Measurements from ENCODE around the gene NFE2.

The NFE2 gene

DNA sequence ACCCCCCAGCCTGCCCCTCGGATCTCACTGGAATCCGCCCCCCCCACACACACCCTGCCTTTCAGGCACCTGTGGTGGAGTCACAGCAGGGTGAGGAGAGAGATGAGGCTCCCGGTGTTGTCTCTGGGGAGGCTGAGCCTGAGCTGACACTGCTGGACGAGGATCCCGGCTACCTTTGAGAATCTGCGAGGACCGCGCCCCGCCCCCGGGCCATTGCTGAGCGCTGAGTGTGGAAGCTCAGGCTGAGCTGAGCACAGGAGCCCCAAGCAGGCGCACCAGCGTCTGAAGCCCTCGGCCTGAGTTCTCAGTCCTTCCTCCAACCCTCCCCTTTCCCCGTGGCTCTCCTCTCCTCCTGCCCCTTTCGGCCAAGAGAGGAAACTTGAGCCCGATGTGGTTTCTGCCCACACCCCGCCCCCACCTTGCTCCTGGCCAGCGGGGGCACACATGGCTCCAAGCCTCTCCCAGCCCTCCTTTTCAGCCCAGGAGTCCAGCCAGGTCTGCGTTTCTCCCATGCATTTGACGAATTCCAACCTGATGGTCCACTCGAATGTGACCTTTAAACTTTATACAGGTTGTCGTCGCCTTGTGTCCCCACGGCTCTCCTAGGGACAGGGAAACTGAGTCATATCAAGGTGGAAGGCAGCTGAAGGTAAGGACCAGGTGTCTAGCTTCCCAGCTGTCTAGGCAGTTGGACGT lies at the start of gene NFE2:
Gene NFE2, minus strand, starts transcription at position 284 of the 696 bp plus-strand sequence. CDS start 5,767 bp downstream, outside the sequence.
- peak within 1 kb of the TSS; percentile 57 for H3K4me3 ChIP-seq (ENCODE audit: low read depth, low read length)
- peak within 1 kb of the TSS; percentile 49 for H3K9ac ChIP-seq (ENCODE audit: low read depth, low read length)
- peak within 1 kb of the TSS; percentile 85 for H3K27ac ChIP-seq (ENCODE audit: low read depth, low read length)
- peaks cover 9% of the 10 kb centered on the region for H3K27me3 ChIP-seq (ENCODE audit: control insufficient read depth, insufficient read depth, low read length)
- H3K36me3 ChIP-seq (ENCODE audit: control insufficient read depth, insufficient read depth, low read length): no peaks in the 10 kb centered on the region
- no peaks in the 10 kb centered on the region for H3K9me3 ChIP-seq (ENCODE audit: control insufficient read depth, insufficient read depth, low read length)
- H3K4me1 ChIP-seq (ENCODE audit: control insufficient read depth, insufficient read depth, low read length): peaks cover 41% of the 10 kb centered on the region

DNA sequence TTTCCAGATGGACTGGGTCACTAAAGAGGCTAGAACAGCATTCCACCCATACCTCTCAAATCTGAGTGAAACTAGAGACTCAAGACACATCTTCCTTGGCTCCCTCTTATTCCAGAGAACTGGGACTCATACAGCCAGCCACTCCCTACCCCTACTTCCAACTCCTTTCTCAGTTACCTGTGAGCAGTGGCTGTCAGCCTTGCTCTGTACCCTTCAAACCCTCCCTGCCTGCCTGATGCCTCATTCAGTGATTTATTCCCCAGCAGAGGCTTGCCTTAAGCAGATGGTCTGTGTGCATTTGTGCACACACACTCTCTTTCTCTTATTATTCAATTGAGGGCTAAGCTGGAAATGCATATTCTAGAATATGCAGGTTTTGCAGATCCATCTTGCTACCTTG lies 48.9 kb upstream of the NFE2 start:
- H3K4me1 ChIP-seq (ENCODE audit: control insufficient read depth, insufficient read depth, low read length): peaks cover 37% of the 10 kb centered on the region
- no peaks in the 10 kb centered on the region for H3K9me3 ChIP-seq (ENCODE audit: control insufficient read depth, insufficient read depth, low read length)
- 0 out of 2 replicates have a peak, but pooled peaks cover 5% of the 10 kb centered on the region for H3K27me3 ChIP-seq (ENCODE audit: control insufficient read depth, insufficient read depth, low read length)
- peaks cover 50% of the 10 kb centered on the region for H3K36me3 ChIP-seq (ENCODE audit: control insufficient read depth, insufficient read depth, low read length)
- no peak overlapping the region for H3K27ac ChIP-seq (ENCODE audit: low read depth, low read length)
- no peak overlapping the region for H3K4me3 ChIP-seq (ENCODE audit: low read depth, low read length)
- no peak overlapping the region for H3K9ac ChIP-seq (ENCODE audit: low read depth, low read length)

DNA sequence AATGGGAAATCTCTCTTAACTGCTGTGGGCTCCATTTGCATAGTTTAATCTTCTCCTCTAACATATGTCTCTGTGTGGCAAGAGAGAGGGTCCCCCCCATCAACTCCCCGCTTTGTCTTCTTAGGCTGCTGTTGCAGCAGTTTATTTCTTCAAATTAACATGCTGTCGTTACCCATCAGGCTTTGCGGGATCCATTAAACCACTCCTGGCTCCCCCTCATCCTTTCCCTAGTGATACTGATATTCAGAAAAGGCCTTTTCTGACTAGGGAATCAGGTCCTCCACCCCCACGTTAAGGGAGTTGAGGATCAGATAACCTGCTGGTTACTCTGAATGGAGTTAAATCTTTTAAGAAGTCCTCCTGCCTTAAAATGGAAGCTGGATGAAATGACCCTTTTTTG lies 48.2 kb upstream of the NFE2 start:
- Histone ChIP-seq H3K27me3 (ENCODE audit: control insufficient read depth, insufficient read depth, low read length) (0 out of 2 replicates have a peak, but pooled peaks cover 5% of the 10 kb centered on the region), H3K4me1 (ENCODE audit: control insufficient read depth, insufficient read depth, low read length) (peaks cover 36% of the 10 kb centered on the region), H3K36me3 (ENCODE audit: control insufficient read depth, insufficient read depth, low read length) (peaks cover 50% of the 10 kb centered on the region), H3K9me3 (ENCODE audit: control insufficient read depth, insufficient read depth, low read length) (no peaks in the 10 kb centered on the region), H3K9ac (ENCODE audit: low read depth, low read length) (no peak overlapping the region), H3K4me3 (ENCODE audit: low read depth, low read length) (no peak overlapping the region), H3K27ac (ENCODE audit: low read depth, low read length) (no peak overlapping the region)

DNA sequence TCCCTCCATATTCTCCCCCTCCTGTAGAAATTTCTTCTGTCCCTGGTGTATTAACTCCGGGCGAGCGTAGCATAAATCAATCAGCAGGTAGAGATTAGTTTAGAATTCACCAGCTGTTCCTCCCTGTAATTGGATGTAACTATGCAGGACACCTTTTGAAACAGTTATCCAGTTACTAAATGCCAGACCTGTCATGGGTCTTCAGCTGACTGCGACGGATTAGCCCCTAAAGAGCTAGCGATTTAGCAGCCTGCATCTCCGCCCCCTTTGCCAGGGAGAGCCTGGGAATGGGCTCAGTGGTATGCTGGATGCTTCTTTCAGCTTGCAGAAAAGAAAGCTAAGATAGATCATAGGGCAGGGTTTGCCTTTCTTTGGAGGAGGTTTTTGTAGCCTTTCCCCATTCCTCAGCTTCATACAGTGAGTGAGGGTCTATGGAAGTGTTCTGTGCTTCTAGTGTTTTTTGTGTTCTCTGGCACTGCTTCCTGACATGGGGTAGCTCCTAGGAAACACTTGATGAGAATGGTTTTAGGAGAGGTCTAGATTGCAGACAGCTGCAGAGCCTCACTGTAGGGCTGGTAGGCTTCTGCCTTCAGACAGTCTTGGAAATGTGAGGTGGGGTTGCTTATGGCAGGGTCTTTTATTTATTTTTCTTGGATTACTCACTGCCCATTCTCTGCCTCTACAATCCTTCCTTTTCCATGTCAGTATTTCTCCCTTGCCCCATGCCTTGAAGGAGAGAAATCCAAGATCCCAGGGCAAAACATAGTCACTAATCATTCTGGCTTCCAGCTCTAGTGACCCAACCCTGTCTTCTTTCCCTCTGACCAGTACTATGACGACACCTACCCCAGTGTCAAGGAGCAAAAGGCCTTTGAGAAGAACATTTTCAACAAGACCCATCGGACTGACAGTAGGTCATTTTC lies 40.8 kb upstream of the NFE2 start:
- Histone ChIP-seq H3K27me3 (ENCODE audit: control insufficient read depth, insufficient read depth, low read length) (no peaks in the 10 kb centered on the region), H3K27ac (ENCODE audit: low read depth, low read length) (peak overlapping the region; percentile 37), H3K4me3 (ENCODE audit: low read depth, low read length) (no peak overlapping the region), H3K9me3 (ENCODE audit: control insufficient read depth, insufficient read depth, low read length) (no peaks in the 10 kb centered on the region), H3K36me3 (ENCODE audit: control insufficient read depth, insufficient read depth, low read length) (peaks cover 52% of the 10 kb centered on the region), H3K9ac (ENCODE audit: low read depth, low read length) (no peak overlapping the region), H3K4me1 (ENCODE audit: control insufficient read depth, insufficient read depth, low read length) (no peaks in the 10 kb centered on the region)

DNA sequence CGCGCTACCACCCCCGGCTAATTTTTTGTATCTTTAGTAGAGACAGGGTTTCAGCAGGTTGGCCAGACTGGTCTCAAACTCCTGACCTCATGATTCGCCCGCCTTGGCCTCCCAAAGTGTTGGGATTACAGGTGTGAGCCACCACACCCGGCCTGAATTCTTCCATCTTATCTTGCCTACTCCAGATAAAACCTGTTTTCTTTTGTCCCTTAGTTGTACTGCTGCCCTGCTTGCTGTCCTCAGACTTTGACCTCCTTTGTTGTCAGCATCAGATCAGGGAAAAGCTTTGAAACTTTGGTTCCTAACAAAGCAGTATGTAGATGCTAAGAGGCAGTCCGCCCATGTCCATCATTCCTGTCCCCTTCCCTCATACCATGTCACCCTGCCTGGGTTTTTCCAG lies 40.0 kb upstream of the NFE2 start:
- no peaks in the 10 kb centered on the region for H3K9me3 ChIP-seq (ENCODE audit: control insufficient read depth, insufficient read depth, low read length)
- no peak overlapping the region for H3K27ac ChIP-seq (ENCODE audit: low read depth, low read length)
- H3K9ac ChIP-seq (ENCODE audit: low read depth, low read length): no peak overlapping the region
- no peaks in the 10 kb centered on the region for H3K27me3 ChIP-seq (ENCODE audit: control insufficient read depth, insufficient read depth, low read length)
- H3K36me3 ChIP-seq (ENCODE audit: control insufficient read depth, insufficient read depth, low read length): peaks cover 46% of the 10 kb centered on the region
- no peak overlapping the region for H3K4me3 ChIP-seq (ENCODE audit: low read depth, low read length)
- H3K4me1 ChIP-seq (ENCODE audit: control insufficient read depth, insufficient read depth, low read length): no peaks in the 10 kb centered on the region

DNA sequence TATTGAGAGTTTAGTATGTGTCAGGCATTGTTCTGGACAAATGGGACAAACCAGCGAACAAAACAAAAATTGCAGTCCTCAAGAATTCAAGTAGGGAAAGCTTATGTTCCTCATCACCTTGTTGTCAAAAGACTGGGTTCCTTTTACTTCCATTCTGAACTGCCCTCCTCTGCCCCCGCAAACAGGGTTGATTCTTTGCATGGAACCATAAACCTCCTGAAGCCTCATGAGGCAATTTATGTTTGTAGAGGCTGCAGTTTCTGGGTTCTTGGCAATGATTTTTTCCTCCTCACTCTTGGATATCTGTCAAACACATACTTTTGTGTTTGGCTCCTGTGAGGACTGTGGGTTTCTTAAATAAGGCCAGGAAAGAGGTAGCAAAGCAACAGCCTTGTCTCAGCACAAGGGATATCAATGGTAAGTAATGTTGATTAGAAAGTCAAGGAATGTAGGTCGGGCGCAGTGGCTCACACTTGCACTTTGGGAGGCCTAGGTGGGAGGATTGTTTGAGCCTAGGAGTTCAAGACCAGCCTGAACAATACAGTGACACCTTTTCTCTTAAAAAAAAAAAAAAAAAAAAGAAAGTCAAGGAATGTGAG lies 38.0 kb upstream of the NFE2 start:
- Histone ChIP-seq H3K4me3 (ENCODE audit: low read depth, low read length) (no peak overlapping the region), H3K9me3 (ENCODE audit: control insufficient read depth, insufficient read depth, low read length) (no peaks in the 10 kb centered on the region), H3K27me3 (ENCODE audit: control insufficient read depth, insufficient read depth, low read length) (no peaks in the 10 kb centered on the region), H3K36me3 (ENCODE audit: control insufficient read depth, insufficient read depth, low read length) (peaks cover 35% of the 10 kb centered on the region), H3K4me1 (ENCODE audit: control insufficient read depth, insufficient read depth, low read length) (no peaks in the 10 kb centered on the region), H3K9ac (ENCODE audit: low read depth, low read length) (no peak overlapping the region), H3K27ac (ENCODE audit: low read depth, low read length) (no peak overlapping the region)

DNA sequence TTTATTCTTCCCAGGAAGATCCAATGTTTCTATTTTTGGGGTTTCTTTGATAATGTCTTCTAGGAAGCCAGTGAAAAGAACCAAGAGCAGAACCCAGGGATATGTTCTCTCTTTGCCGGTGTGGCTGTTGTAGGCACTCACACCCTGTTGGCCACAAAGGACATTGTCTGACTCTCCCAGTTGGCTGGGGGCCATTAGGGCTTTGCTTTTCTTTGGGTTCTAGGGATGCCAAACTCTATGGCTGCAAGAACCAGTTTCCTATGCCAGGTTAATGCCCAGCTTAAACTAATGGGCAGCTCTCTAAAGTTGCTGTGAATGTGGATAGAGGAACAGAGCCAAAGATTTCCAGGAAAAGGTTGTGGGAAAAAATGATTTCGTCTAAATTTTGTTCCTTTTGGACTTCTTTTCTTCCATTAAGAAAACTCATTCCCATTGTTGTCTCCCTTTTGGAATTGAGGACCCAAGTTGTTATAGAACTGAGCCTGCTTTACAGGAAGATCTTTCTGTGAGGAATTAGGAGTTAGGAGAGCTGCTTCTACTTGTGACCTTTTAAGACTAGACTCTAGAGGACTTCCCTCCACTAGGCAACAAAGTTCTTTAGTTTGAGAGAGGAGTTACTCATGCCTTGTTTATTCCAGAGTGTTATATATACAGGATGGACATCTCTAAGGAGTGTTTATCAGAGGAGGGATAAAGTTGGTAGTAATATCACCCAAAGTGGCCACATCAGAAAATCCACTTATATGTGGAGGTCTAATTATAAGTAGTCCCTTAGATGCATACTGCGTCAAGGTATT lies 37.2 kb upstream of the NFE2 start:
- Histone ChIP-seq H3K36me3 (ENCODE audit: control insufficient read depth, insufficient read depth, low read length) (peaks cover 27% of the 10 kb centered on the region), H3K9me3 (ENCODE audit: control insufficient read depth, insufficient read depth, low read length) (no peaks in the 10 kb centered on the region), H3K4me1 (ENCODE audit: control insufficient read depth, insufficient read depth, low read length) (no peaks in the 10 kb centered on the region), H3K4me3 (ENCODE audit: low read depth, low read length) (no peak overlapping the region), H3K27me3 (ENCODE audit: control insufficient read depth, insufficient read depth, low read length) (no peaks in the 10 kb centered on the region), H3K9ac (ENCODE audit: low read depth, low read length) (no peak overlapping the region), H3K27ac (ENCODE audit: low read depth, low read length) (no peak overlapping the region)

DNA sequence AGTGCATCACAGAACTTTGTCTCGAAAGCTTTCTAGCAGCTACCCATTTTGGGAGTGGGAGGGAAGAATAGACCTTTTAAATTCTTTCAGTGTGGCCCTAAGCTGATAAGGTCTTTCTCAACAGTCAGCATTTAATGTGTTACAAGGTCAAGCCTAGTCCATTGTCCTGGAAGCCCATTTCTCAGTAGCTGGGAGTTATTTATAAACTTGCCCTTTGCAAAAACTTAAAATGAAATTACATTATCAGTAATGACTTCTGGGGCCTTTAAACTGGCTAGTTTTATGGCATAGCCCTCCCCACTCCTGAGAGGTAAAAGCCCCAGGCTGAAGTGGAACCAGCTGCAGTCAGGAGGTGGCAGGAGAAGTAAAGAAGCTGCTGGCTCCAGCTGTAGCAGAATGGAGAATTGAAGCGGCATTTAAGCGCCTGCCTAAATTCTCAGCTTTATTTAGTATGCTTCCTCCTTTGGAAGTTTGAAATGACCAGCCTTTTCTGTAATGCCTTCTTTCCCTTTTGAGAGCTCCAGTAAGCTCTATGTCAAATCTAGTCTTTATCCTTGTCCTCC lies 36.5 kb upstream of the NFE2 start:
- H3K36me3 ChIP-seq (ENCODE audit: control insufficient read depth, insufficient read depth, low read length): peaks cover 20% of the 10 kb centered on the region
- no peak overlapping the region for H3K27ac ChIP-seq (ENCODE audit: low read depth, low read length)
- no peaks in the 10 kb centered on the region for H3K9me3 ChIP-seq (ENCODE audit: control insufficient read depth, insufficient read depth, low read length)
- no peaks in the 10 kb centered on the region for H3K4me1 ChIP-seq (ENCODE audit: control insufficient read depth, insufficient read depth, low read length)
- no peak overlapping the region for H3K9ac ChIP-seq (ENCODE audit: low read depth, low read length)
- no peak overlapping the region for H3K4me3 ChIP-seq (ENCODE audit: low read depth, low read length)
- no peaks in the 10 kb centered on the region for H3K27me3 ChIP-seq (ENCODE audit: control insufficient read depth, insufficient read depth, low read length)

DNA sequence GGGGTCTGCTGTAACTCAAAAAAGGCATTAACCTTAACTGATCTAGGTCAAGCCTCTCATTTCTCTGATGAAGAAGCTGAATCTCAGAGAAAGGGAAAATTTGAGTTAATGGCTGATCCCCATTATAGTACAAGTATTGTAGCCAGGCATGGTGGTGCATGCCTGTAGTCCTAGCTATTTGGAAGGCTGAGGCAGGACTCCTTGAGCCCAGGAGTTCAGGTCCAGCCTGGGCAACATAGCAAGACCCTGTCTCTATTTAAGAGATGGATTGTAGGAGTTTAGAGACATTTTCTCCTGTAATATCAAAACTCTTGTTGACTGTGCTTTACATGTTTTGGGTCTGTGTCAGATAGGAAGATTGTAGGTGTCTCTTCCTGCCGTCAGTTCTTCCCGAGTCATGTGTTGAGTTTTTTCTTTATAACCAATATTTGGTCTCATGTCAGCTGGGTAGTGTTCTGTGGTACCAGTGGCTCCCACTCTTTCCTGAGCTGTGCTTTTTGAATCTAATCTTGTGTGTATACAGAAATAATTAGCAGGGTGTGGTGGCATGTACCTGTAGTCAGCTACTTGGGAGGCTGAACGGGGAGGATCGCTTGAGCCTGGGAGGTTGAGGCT lies 32.7 kb upstream of the NFE2 start:
- no peak overlapping the region for H3K4me3 ChIP-seq (ENCODE audit: low read depth, low read length)
- H3K9ac ChIP-seq (ENCODE audit: low read depth, low read length): no peak overlapping the region
- no peak overlapping the region for H3K27ac ChIP-seq (ENCODE audit: low read depth, low read length)
- peaks cover 15% of the 10 kb centered on the region; the same call in 1 of the 2 replicates for H3K4me1 ChIP-seq (ENCODE audit: control insufficient read depth, insufficient read depth, low read length)
- H3K36me3 ChIP-seq (ENCODE audit: control insufficient read depth, insufficient read depth, low read length): 0 out of 2 replicates have a peak, but pooled peaks cover 3% of the 10 kb centered on the region
- H3K9me3 ChIP-seq (ENCODE audit: control insufficient read depth, insufficient read depth, low read length): no peaks in the 10 kb centered on the region
- H3K27me3 ChIP-seq (ENCODE audit: control insufficient read depth, insufficient read depth, low read length): no peaks in the 10 kb centered on the region

DNA sequence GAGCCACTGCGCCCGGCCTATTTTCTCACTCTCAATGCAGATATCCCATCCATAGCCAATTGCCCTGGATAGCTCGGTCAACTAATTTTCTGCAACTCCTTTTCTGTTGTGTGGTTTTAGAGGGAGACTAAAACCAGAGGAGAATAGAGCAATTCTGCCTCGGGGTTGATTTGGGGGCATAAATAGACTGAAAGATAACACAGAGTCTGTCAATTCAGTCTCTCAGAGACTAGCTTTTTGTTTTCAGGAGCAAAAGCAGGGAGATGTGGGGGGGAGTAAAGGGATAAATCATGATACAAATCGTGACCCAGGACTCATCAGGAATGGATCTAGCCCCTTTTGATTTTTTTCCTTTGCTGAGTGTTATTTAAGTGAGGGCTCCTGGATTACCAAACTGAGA lies 30.6 kb upstream of the NFE2 start:
- H3K4me1 ChIP-seq (ENCODE audit: control insufficient read depth, insufficient read depth, low read length): peaks cover 17% of the 10 kb centered on the region
- no peak overlapping the region for H3K9ac ChIP-seq (ENCODE audit: low read depth, low read length)
- H3K27ac ChIP-seq (ENCODE audit: low read depth, low read length): no peak overlapping the region

More for the DNA sequence above, 30.6 kb upstream of the NFE2 start:
- H3K9me3 ChIP-seq (ENCODE audit: control insufficient read depth, insufficient read depth, low read length): no peaks in the 10 kb centered on the region
- H3K36me3 ChIP-seq (ENCODE audit: control insufficient read depth, insufficient read depth, low read length): 0 out of 2 replicates have a peak, but pooled peaks cover 3% of the 10 kb centered on the region
- no peaks in the 10 kb centered on the region for H3K27me3 ChIP-seq (ENCODE audit: control insufficient read depth, insufficient read depth, low read length)
- no peak overlapping the region for H3K4me3 ChIP-seq (ENCODE audit: low read depth, low read length)
